ENCODE measurements around the gene EBF3. TPM values are rescaled to one million over a fixed set of nuclear protein-coding genes. Genes with fewer than 3 reads are reported as not detected.
"Not testable (repeated sequence)": the region's sequence is repeated elsewhere in the genome, so short reads cannot be mapped to it uniquely, and the experiment has no call there.

The EBF3 gene
- total RNA-seq, 1 donor from 2014 or later: 1.5 TPM

DNA sequence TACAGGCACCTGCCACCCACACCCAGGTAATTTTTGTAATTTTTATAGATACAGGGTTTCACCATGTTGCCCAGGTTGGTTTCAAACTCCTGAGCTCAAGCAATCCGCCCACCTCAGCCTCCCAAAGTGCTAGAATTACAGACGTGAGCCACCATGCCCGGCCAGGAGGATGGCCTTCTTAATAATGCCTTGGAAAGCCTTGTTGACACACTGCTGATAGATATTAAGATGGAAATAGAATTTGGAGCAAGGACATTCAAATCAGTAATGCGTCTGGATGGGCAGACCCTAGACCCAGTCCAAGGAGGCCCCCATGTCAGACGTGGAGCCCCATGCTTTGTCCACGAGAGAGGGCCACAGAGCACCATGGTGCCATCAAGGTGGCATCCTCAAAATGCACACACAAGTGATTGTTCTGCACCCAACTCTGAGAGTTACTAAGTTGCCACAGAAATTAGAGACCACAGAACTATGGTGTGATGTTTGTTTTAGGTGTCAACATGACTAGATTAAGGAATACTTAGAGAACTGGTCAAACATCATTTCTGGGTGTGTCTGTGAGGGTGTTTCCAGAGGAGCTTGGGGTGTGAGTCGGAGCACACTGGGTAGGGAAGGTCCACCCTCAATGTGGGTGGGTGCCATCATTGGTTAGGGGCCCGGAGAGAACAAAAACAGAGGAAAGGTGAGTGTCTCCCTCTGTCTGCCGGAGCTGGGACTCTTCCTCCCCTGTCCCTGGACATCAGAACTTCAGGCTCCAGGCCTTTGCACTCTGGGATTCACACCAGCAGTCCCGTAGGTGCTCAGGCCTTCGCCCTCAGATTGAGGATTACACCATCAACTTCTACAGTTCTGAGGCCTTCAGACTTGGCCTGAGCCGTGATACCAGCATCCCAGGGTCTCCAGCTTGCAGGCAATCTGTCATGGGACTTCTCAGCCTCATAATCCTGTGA, 34.5 kb downstream of the EBF3 start:
- no peak for DNase-seq (ENCODE audit: low read depth in 2 of 2)

GRCh38 chr10:129927351-129928120, 36.5 kb downstream of the EBF3 start:
- no peak for DNase-seq (ENCODE audit: low read depth in 2 of 2)

GRCh38 chr10:129926066-129927055, 37.7 kb downstream of the EBF3 start:
- DNase-seq (ENCODE audit: low read depth in 2 of 2): no peak

- DNase-seq (ENCODE audit: low read depth in 2 of 2): no peak
Measured at GRCh38 chr10:129924375-129925085, 39.5 kb downstream of the EBF3 start.

GRCh38 chr10:129922598-129923123, 41.4 kb downstream of the EBF3 start:
- no peak for DNase-seq (ENCODE audit: low read depth in 2 of 2)

DNA sequence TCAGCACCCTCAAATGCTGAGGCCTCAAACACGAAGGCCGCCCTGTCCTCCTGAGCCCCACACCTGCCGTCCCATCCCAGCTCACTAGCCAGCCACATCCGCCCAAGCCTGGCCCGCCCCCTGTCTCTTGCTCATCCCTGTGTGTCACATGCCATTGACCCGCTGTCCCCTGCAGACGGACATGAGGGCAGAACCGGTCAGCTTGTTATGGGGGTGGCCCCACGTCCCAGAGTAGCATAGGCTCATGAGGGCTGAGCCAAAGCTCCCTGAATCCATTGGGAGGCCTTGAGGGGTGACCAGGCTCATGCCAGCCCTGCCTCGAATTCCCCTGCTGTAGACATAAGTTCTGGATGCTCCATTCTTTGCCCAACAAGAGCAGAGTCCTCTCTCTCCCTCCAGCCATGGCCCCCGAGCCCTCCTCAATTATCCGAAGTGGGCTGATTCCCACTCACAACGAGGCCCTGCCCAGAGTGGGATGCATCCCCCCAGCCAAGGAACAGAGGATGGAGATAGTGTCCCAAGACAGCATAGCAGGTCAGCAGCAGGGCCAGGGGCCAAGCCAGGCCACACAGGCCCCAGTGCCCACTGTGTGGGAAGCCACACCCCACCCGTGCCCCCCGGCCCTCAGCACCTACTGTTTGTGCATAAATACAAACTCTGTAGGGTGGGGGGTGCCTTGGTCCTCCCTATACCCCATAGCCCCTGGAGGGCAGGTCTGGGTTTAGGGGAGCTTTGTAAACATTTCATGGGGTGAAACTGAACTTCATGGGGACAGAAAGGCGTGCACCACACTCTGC, 42.1 kb downstream of the EBF3 start:
- no peak for DNase-seq (ENCODE audit: low read depth in 2 of 2)

GRCh38 chr10:129921065-129921670, 42.9 kb downstream of the EBF3 start:
- no peak for DNase-seq (ENCODE audit: low read depth in 2 of 2)

DNA sequence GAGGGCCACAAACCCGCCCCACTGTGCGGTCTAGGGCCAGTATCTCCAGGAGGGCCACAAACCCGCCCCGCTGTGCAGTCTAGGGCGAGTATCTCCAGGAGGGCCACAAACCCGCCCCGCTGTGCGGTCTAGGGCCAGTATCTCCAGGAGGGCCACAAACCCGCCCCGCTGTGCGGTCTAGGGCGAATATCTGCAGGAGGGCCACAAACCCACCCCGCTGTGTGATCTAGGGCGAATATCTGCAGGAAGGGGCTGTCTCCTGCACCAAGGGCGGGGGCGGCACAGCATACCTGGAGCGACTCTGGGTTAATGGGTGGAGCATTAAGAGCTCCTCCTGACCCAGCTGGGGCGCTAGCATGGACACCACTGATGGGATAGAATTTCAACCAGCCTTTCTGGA, 43.9 kb downstream of the EBF3 start:
- not testable (repeated sequence) for DNase-seq (ENCODE audit: low read depth in 2 of 2)

DNA sequence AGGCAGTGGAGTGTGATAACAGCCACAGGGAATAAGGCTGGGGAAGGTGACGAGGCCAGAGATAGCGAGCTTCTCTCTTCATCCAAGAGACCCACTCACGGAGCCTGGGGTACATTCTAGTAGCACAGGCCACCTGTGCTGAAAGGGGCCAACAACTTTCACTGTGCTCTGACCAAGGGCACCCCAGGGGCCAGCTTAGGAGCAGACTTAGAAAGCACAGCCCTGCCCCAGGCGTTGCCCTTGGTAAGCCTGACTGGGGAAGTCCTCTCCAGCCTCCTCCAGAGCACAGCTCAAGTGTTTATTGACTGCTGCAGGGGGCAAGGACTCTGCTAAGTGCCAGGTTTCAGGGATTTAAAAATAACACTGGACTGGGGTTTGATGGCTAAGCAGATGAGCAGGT, 44.7 kb downstream of the EBF3 start:
- no peak for DNase-seq (ENCODE audit: low read depth in 2 of 2)

GRCh38 chr10:129918836-129919235, 45.2 kb downstream of the EBF3 start:
- no peak for DNase-seq (ENCODE audit: low read depth in 2 of 2)

GRCh38 chr10:129918401-129918800, 45.7 kb downstream of the EBF3 start:
- no peak for DNase-seq (ENCODE audit: low read depth in 2 of 2)

DNA sequence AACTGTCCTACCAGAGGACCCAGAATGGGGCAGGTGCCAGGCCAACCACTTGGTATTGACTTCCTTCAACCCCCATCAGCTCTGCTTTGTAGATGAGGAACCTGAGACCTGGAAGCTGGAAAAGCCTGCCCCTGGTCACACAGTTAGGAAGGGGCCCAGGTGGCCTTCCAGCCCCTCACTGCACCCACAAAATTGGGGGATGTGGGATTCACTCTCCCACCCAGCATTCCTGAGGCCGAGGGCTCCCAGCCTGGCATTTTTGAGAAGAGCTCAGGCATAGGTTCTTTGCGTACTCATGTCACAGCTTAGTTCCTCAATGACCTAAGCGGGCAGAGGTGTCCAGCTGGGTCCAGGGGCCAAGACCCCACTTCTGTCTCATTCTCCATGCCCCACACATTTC, 46.1 kb downstream of the EBF3 start:
- no peak for DNase-seq (ENCODE audit: low read depth in 2 of 2)

- DNase-seq (ENCODE audit: low read depth in 2 of 2): no peak
Measured at GRCh38 chr10:129916506-129916995, 47.5 kb downstream of the EBF3 start.

- DNase-seq (ENCODE audit: low read depth in 2 of 2): no peak
Measured at GRCh38 chr10:129915526-129916378, 48.3 kb downstream of the EBF3 start.

DNA sequence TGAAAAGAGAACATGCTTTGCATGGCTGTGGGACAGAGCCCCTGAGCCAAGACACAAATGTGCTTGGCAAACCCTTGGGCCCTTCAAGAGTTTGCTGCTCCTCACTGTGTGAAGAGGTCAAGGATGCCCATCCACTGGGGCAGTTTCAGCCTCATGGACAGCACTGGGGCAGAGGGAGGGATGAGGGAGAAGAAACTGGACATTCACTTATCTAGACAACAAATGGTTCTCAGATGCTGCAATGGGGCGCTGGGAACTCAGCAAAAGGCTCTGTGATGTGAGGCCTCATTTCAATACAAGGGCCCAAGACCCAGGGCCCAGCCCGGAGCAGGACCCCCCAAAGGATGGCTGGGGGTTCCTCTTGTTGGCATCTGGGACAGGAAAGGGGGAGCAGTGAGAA, 49.1 kb downstream of the EBF3 start:
- DNase-seq (ENCODE audit: low read depth in 2 of 2): no peak

DNA sequence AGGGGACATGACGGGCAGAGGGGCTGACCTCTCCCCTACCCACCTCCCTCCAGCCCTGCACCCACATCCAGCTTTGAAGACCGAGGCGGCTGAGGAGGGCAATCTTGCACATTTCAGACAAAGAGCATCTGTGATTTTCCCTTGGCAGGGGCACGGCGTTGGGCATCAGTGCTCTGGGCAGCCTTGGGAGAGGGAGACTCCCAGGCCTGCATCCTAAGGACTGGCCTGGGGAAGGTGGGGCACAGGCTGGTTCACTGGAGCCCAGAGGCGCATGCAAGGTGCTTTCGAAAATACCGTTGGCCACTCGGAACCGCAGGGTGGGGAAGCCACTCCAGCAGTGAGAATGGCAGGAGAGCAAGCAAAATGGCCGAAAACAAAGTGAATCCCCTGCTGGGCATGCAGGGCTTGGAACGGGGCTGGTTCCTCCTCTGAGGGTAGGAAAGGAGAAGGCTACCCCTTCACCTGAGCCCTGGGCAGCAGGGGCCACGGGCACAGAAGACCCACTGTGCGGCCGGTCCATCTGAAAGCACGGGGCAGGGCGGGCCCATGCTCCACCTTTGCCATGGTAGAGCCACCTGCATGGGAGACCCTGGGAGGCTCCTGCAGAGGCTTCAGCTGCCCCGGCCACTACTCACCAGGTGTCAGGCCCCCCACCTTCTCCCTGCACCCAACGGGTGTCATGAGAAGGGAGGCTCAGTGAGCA, 49.8 kb downstream of the EBF3 start:
- no peak for DNase-seq (ENCODE audit: low read depth in 2 of 2)

DNA sequence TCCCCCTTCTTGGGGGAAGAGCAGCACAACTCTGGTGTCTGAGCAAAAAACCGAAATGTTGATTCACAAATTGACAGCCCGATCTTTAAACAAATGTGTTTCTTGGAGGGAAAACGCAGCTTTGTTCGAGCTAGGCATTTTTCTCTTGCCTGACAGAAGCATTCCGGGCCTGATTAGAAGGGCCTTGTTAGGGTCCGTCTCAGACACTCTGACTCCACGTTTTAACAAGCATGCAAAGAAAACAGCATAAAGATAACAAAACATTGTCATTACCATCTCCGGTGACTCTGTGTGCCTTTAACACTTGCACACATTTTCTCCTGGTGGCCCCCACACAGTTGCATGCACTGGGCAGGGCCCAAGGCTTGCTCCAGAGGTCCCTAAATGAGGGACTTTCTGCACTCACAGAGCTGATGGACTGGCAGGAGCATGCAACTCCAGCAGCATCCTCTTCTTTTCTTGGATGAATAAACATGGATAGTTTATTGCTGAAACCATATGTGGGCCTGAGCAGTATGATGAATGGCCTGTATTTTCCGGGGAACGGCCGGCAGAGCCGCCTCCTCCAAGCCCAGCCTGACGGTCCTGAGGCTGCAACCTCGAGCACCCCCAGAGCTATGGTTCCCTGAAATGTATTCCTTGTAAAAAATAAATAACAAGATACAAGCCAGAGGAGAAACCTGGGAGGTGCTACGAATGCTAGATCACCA, 50.9 kb downstream of the EBF3 start:
- DNase-seq (ENCODE audit: low read depth in 2 of 2): no peak

Data from dermis microvascular lymphatic vessel endothelial cell (primary cell).